Central memory CD8-positive, alpha-beta T cell (primary cell): ENCODE measurements around the gene HS6ST2.

Source experiments
- ATAC-seq: fragments of 150-1000 bp; cut with Tn5 transposase; replicated peaks from 2 replicates; pipeline ENCODE4 v1.10.0; 2022; ENCODE audit warnings: mild to moderate bottlenecking, moderate FRiP score, moderate number of reproducible peaks; ENCODE audit not compliant: poor library complexity, severe bottlenecking; ENCODE audit errors: extremely low read depth
- DNase-seq, 2 donors: peaks; one replicate each; pipeline ENCODE4 v3.0.0; 2021; ENCODE audit warnings: low spot score in 2 of 2
- H3K27ac Mint-ChIP-seq: one replicate; pipeline ENCODE4 v1.8.0; 2022; ENCODE audit warnings: low read depth, mild to moderate bottlenecking, moderate library complexity, mixed read lengths
- H3K27me3 Mint-ChIP-seq: one replicate; pipeline ENCODE4 v1.8.0; 2022; ENCODE audit warnings: mixed read lengths
- H3K36me3 Mint-ChIP-seq: one replicate; pipeline ENCODE4 v1.8.0; 2022; ENCODE audit warnings: mild to moderate bottlenecking, moderate library complexity, mixed read lengths; ENCODE audit not compliant: insufficient read depth
- H3K4me1 Mint-ChIP-seq: one replicate; pipeline ENCODE4 v1.8.0; 2022; ENCODE audit warnings: mixed read lengths
- H3K4me3 Mint-ChIP-seq: one replicate; pipeline ENCODE4 v1.8.0; 2022; ENCODE audit warnings: mild to moderate bottlenecking, moderate library complexity, mixed read lengths
- H3K9me3 Mint-ChIP-seq: one replicate; pipeline ENCODE4 v1.8.0; 2022; ENCODE audit warnings: mixed read lengths

The HS6ST2 gene

DNA sequence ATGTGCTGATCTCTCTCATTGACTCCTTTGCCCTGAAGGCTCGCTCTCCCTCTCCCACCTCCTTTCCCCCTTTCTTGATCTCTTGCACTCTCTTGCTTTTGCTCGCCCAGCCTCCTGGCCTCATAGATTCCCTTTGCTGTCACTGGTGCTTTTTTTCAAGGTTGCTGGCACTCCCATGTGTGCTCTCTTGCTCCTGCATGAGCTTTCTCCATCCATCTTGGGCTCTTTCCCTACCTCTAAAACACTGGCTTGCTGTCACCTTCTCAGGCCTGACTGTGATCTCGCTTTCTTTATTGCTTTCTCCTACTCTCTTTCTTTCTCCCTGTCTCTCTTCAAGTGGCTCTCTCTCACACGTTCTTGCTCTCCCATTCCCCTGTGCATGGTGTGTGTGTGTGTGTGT is 202.0 kb downstream of the HS6ST2 start:
- peaks cover 9% of the 10 kb centered on the region for H3K27me3 Mint-ChIP-seq

DNA sequence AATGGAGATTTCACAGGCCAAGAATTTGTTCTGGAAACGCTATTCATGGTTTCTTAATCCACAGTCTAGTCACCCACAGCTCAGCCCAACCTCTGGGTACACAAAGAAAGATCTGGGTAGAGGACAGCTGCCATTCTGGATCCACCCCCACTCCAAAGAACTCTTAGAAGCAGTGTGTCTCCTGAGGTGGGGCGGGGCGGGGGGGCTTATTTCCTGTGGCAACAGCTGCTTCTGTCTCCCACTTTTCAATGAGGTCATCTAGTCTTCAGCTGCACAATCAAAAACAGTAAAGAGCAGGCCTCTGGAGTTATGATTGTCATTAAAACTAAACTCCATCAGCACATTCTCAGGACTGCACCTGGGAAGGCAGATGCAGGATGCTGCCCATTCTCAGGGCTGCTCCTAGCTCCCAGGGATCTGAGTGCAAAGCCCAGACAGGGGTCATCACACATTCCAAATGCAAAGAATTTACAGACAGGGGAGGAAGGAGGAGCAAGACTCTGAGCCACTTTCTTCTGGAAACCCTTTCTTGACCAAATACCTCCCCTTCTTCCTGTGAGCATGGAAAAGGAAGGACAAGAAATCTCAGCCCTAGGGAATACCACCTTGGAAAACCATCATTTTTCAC is 207.3 kb downstream of the HS6ST2 start:
- Mint-ChIP-seq H3K36me3 (no peaks in the 10 kb centered on the region), H3K4me1 (peaks cover 8% of the 10 kb centered on the region), H3K4me3 (no peak overlapping the region), H3K27ac (no peak overlapping the region), H3K27me3 (no peaks in the 10 kb centered on the region), H3K9me3 (no peaks in the 10 kb centered on the region)
- DNase-seq (no peak), ATAC-seq (no peak)

More for the DNA sequence above, 202.0 kb downstream of the HS6ST2 start:
- ATAC-seq (no peak), DNase-seq (no peak)
- no peaks in the 10 kb centered on the region for H3K9me3 Mint-ChIP-seq
- H3K36me3 Mint-ChIP-seq: no peaks in the 10 kb centered on the region
- no peak overlapping the region for H3K27ac Mint-ChIP-seq
- H3K4me1 Mint-ChIP-seq: no peaks in the 10 kb centered on the region
- no peak overlapping the region for H3K4me3 Mint-ChIP-seq

DNA sequence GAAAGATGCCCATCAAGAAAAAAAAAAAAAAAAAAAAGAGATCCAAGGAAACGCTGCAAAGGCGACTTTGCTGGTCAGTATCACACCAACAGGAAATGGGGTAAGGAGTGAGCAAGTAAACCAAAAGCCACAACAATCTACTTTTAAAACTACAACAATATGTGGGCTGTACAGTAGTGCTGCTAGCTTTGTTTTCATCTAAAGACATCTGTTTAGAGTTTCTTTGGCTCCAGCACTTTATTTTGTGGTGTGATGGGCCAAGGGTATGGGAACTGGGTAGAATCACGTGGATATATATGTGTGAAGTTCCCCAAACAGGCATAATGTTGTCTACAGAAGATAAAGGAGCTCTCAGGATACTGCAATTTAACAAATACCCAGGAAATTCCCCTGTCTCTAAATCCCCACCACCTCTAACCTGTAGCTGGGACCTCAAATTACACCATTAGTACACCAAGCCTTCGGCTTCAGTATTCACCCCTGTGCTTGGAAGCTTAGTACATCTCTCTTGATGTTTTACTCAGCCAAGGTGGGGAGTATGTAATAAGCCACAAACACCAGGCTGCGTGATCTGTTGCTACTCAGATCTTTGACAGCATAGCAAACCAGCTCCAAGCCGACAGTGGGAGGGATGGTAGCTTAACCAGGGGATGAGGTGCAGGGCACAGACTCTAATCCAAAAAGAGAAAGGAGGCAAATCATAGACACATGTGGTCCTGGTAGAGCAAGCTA is 207.9 kb downstream of the HS6ST2 start:
- peaks cover 8% of the 10 kb centered on the region for H3K4me1 Mint-ChIP-seq
- H3K36me3 Mint-ChIP-seq: no peaks in the 10 kb centered on the region
- no peaks in the 10 kb centered on the region for H3K9me3 Mint-ChIP-seq
- ATAC-seq: peak; percentile 19
- no peak for DNase-seq
- no peaks in the 10 kb centered on the region for H3K27me3 Mint-ChIP-seq
- H3K27ac Mint-ChIP-seq: no peak overlapping the region
- no peak overlapping the region for H3K4me3 Mint-ChIP-seq

DNA sequence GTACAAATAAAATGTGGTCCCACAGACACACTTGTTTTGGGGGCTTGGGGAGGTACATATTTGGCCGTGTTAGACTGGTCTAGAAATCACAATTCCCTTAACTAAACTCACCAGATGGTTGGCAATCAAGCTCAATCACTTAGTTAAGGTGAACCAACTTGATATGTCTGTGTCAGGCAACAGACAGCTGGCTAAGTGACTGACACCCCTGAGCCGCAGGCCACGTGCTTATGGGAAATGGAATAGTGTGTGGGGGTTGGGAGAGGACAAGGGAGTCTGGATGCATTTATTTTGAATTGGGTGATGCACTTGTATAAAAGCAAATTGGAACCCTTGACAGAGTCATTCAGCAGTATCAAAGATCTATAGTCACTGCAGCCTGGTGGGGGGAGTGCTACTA is 209.0 kb downstream of the HS6ST2 start:
- Mint-ChIP-seq H3K27ac (no peak overlapping the region), H3K36me3 (no peaks in the 10 kb centered on the region), H3K4me1 (peaks cover 13% of the 10 kb centered on the region), H3K27me3 (no peaks in the 10 kb centered on the region), H3K4me3 (no peak overlapping the region), H3K9me3 (no peaks in the 10 kb centered on the region)
- DNase-seq (no peak), ATAC-seq (no peak)

DNA sequence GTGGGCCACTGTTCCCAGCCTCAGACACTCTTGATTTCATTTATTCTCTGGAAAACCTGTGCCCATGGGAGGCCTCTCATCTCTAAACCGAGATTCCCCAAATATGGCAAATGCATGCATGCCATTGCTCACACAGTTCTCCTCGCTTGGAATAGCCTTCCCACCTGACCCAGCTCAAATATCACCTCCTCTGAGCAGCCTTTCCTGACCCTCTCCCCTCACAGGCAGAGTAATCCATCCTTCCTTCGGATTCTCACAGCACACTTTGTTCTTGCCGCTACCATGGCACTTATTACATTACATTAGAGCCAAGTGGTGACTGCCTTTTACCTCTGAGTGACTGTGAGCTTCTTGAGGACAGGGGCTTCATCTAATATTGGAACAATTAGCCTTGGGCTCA is 209.5 kb downstream of the HS6ST2 start:
- Mint-ChIP-seq H3K27me3 (no peaks in the 10 kb centered on the region), H3K4me3 (no peak overlapping the region), H3K36me3 (no peaks in the 10 kb centered on the region), H3K9me3 (no peaks in the 10 kb centered on the region), H3K4me1 (peaks cover 15% of the 10 kb centered on the region), H3K27ac (no peak overlapping the region)
- DNase-seq (no peak), ATAC-seq (no peak)

DNA sequence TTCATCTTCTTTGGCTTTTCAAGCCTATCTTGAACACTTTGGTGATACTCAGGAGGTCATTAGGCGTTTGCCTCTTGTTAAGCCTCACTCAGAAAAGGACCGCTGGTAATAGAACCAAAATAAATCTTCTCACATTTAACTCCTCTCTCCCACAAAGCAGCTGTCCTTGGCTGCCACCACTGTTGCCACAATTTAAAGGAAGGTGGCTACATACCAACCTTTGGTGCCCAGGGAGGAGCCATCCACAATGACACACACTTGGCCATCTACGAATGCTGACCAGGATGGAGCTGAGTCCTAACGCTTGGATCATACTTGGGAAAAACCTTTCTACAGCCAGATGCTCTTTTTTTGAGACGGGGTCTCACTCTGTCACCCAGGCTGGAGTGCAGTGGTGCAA is 210.2 kb downstream of the HS6ST2 start:
- Mint-ChIP-seq H3K27ac (no peak overlapping the region), H3K9me3 (no peaks in the 10 kb centered on the region), H3K36me3 (no peaks in the 10 kb centered on the region), H3K4me1 (peaks cover 15% of the 10 kb centered on the region), H3K27me3 (no peaks in the 10 kb centered on the region), H3K4me3 (no peak overlapping the region)
- ATAC-seq (no peak), DNase-seq (no peak)

DNA sequence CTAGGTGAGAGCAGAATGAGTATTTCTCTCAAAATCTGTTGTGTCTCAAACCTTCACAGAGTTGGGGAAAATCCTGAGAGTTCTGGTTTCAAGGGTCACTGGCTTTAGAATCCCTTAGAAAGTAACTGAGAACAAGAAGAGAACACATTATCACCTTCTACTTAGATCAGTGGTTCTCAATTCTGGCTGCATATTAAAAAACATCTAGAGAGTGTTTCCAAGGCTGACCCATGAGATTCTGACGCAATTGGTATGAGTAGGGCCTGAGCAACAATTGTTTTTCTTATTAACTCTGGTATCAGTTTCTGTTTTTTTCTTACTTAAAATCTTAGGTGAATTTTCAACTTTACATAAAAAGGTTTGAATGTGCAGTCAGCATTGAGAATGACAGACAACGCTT is 212.8 kb downstream of the HS6ST2 start:
- no peaks in the 10 kb centered on the region for H3K36me3 Mint-ChIP-seq
- H3K4me1 Mint-ChIP-seq: peaks cover 20% of the 10 kb centered on the region
- no peak overlapping the region for H3K27ac Mint-ChIP-seq
- ATAC-seq (no peak), DNase-seq (no peak)
- no peak overlapping the region for H3K4me3 Mint-ChIP-seq
- H3K9me3 Mint-ChIP-seq: no peaks in the 10 kb centered on the region
- no peaks in the 10 kb centered on the region for H3K27me3 Mint-ChIP-seq

DNA sequence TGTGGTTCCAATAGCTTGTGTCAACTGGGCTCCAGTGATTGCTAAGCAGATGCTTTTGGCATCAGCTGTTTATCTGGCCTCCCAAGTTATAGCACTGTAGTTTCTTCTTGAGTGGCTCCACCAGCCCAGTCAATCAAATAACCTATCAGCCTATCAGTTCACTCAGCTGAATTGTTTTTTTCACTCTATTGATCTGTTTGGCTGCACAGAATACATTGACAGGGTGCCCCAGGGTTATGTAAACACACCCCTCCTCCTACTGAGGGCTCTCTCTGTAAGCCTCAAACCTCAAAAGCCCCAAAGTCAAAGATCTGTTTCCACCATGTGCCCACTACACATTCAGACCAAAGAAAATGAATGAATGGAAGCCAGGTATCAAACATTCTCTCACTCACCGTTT is 214.0 kb downstream of the HS6ST2 start:
- H3K36me3 Mint-ChIP-seq: no peaks in the 10 kb centered on the region
- no peak overlapping the region for H3K27ac Mint-ChIP-seq
- no peaks in the 10 kb centered on the region for H3K27me3 Mint-ChIP-seq
- H3K4me3 Mint-ChIP-seq: no peak overlapping the region
- ATAC-seq (no peak), DNase-seq (no peak)
- no peaks in the 10 kb centered on the region for H3K9me3 Mint-ChIP-seq
- peaks cover 20% of the 10 kb centered on the region for H3K4me1 Mint-ChIP-seq

DNA sequence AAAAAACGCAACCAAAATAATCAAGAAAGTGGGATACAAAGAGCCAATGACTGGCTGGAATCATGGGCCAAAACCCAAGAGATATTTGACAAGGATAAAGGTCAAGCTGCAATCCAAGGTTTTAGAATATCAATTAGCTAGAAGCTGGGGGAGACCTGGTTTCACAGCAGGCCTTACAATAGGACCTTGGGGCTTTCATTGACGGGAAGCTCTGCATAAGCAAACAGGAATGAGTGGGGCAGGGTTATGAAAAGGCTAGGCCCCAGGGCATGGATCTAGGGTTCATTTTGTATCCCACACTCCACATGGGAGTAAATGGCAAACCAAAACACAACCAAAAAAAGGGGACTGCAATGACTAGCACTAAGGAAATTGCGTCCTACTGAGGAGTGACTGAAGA is 215.3 kb downstream of the HS6ST2 start:
- H3K27me3 Mint-ChIP-seq: no peaks in the 10 kb centered on the region
- DNase-seq: no peak
- peaks cover 28% of the 10 kb centered on the region for H3K4me1 Mint-ChIP-seq
- H3K36me3 Mint-ChIP-seq: no peaks in the 10 kb centered on the region
- no peaks in the 10 kb centered on the region for H3K9me3 Mint-ChIP-seq
- H3K4me3 Mint-ChIP-seq: no peak overlapping the region
- no peak for ATAC-seq
- no peak overlapping the region for H3K27ac Mint-ChIP-seq

DNA sequence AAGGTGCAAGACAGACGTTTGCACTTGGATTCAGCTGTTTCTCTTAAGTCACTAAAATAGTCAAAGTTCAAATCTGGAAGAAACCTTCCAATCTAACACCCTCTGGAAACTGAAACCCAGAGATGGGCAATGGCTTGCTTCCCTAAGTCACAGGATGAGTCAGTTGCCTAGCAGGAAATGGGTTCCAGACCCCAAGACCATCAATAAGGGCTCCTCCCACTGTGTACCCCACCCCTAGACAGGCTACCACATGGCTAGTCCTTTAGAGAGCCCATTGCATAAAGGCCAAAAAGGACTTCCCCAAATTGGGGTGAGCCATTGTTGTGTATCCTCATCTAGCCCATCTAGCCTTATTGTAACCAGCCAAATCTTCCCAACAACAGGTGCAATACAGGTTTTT is 216.2 kb downstream of the HS6ST2 start:
- Mint-ChIP-seq H3K36me3 (no peaks in the 10 kb centered on the region), H3K9me3 (no peaks in the 10 kb centered on the region), H3K4me1 (peaks cover 35% of the 10 kb centered on the region), H3K27me3 (no peaks in the 10 kb centered on the region), H3K4me3 (no peak overlapping the region), H3K27ac (no peak overlapping the region)
- DNase-seq (no peak), ATAC-seq (no peak)

DNA sequence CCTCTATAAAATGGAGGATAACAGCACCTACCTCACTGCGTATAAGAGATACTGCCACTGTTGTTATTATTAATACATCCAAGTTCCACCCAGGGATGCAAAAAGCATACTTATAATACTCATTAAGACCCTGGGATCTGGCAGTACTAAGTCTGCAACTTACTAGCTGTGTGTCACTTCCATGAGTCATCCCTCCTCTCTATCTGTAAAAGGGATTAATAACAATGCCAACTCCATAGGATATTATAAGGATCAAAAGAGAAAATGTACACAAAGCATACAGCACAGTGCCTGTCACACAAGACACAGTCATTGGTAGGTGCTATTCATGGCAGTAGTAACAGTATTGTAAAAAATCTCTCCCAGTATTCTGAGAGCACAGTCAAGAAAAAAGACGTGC is 216.7 kb downstream of the HS6ST2 start:
- DNase-seq (no peak), ATAC-seq (no peak)
- H3K4me3 Mint-ChIP-seq: no peak overlapping the region
- H3K27ac Mint-ChIP-seq: no peak overlapping the region
- no peaks in the 10 kb centered on the region for H3K27me3 Mint-ChIP-seq
- H3K36me3 Mint-ChIP-seq: no peaks in the 10 kb centered on the region
- H3K9me3 Mint-ChIP-seq: no peaks in the 10 kb centered on the region
- peaks cover 38% of the 10 kb centered on the region for H3K4me1 Mint-ChIP-seq

DNA sequence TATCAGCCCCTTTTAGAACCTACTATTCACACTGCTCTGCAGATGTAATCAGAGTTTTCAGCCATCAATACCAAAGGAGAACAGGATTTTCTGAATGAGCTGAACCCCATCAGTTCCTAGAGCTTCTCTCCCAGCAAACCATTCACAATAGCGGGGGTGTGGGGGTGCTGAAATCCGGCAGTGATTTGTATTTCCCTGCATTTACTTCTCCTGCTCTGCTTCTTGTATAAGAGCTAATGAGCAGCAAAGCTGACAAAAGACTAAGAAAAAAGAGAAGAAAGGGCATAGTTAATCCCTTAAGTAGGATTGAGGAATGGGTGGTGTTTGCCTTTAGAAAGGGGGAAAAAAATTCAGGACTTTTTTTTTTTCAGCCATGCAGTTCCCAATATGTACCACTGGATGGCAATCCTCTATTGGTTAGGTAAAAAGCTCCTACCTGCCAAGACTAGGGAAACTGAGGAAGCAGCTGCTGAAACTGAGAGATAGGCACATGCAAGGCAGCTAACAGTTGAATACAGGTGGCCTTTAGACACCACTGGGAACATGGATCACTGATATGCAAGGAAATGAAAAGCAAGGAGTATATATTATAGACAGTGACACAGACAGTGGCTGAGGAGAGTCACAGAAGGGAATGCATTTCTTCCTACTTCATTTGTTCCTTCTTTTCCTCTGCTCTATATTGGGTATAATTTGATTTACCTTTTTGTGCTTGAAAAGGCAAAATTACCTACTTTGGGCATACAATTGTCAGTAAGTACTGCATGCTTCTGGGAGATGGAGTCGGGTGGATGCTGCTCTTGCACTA is 217.9 kb downstream of the HS6ST2 start:
- no peak overlapping the region for H3K27ac Mint-ChIP-seq
- peaks cover 38% of the 10 kb centered on the region for H3K4me1 Mint-ChIP-seq
- ATAC-seq: no peak

DNA sequence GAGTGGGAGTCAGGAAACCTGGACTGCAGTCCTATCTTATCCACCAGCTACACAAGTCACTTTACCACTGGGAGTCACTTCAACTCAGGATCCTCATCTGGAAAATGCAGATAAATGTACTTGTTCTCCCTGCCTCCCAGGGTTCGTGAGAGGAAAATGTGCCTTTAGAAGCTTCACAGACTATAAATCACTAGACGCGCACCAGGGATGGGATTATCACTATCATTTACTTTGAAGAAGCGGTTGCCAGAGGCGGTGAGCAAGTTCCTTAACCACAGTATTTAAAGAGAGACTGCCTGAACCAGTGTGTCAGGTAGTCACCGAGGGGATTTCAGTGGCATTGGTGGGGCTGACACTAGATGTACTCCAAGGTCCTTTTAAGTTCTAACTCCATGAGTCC is 219.5 kb downstream of the HS6ST2 start:
- Mint-ChIP-seq H3K36me3 (no peaks in the 10 kb centered on the region), H3K4me3 (no peak overlapping the region), H3K27me3 (no peaks in the 10 kb centered on the region), H3K27ac (no peak overlapping the region), H3K9me3 (no peaks in the 10 kb centered on the region), H3K4me1 (peaks cover 31% of the 10 kb centered on the region)
- ATAC-seq (no peak), DNase-seq (no peak)

More for the DNA sequence above, 217.9 kb downstream of the HS6ST2 start:
- no peaks in the 10 kb centered on the region for H3K9me3 Mint-ChIP-seq
- H3K4me3 Mint-ChIP-seq: no peak overlapping the region
- DNase-seq: no peak
- H3K36me3 Mint-ChIP-seq: no peaks in the 10 kb centered on the region
- H3K27me3 Mint-ChIP-seq: no peaks in the 10 kb centered on the region
